NCI-H2196 (cell line): ENCODE measurements around the gene TBC1D2B.

Source experiments
- DNase-seq: peaks from one replicate; lab custom pipeline; 2025; ENCODE audit not compliant: unreplicated experiment; lab: John Stamatoyannopoulos, UW

Gene TBC1D2B

GRCh38 chr15:78097667-78098066 is 20.2 kb upstream of the TBC1D2B start:
- DNase-seq: no peak

- no peak for DNase-seq
Observed at GRCh38 chr15:78093242-78094020, 15.9 kb upstream of the TBC1D2B start.

DNA sequence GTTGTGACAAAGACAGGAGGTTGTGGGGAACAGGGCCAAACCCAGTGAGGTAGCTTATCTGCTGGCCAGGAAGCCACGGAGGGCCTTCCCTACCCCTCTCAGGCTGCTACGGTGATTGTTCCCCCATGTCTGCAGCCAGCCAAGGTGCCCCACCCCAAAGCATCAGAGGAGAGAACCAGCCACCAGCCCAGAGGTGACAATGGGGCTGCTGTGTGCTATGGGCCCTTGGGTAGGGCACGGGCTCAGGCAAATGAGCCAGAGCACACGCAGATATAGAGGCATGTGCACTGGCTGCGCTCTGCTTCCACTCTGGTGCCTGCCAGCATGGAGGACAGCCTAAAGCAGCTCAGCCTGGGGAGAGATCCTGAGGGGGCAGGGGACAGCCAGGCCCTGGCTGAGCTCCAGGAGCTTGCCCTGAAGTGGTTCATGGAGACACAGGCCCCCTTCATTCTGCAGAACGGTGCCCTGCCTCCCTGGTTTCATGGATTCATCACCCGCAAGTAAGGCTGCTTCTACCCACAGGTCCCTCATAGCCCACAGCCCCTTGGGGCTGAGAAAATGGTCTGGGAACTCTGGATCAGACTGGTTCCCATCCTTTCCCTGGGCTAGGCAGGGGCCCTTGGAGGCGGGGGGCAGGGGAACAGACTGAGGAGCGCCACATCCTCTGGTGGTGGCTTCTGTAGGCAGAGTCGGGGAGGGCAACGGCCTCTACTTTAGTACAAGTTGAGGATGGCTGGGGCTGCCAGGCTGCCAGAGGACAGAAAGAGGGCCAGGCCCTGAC is 14.9 kb upstream of the TBC1D2B start, which contains the start of gene SH2D7:
SH2D7 (plus strand) TSS at position 301 of the 781 bp plus-strand sequence; CDS start at position 325, 24 bp downstream.
- DNase-seq: no peak

DNA sequence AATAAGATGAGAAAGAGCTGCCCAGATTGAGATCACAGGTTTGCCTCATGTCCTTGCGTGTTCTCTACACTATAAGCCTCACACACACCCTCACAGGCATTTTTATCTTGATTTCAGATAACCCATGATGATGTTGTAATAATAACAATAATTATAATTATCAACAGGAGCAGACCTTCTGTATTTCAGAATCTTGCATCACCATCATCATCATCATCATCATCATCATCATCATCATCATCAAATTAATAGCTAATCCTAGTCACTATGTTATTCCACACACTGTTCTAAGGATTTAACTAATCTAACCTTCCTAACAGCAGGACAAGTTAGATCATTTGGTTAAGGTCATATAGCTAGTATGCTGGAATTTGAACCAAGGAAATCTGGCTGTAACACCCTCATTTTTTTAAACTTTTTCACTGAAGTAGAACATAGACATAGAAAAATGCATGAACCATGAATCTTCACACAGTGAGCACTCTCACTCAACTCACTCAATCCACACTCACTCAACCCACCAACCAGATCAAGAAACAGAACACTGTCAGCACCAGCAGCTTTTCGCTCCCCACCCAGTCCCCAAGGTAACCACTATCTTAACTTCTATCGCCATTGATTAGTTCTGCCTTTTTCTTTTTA is 13.0 kb upstream of the TBC1D2B start:
- DNase-seq: no peak

DNA sequence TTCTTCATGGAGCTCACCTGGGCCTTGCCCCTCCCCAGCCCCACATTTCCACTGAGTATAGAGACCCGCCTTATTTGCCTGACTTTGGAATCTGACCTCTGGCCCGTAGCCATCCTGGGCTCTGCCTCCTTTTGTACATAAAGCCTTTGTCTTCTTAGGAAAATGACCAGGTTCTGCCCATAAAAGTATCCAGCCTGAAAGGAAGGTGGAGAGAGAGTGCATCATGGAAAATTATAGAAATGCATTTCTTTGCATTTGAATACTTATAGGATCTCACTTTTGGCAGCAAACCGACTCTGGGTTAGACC is 11.2 kb upstream of the TBC1D2B start:
- no peak for DNase-seq

- DNase-seq: no peak
Observed at GRCh38 chr15:78087951-78088772, 10.7 kb upstream of the TBC1D2B start.

- DNase-seq: no peak
Observed at GRCh38 chr15:78085928-78086327, 8.4 kb upstream of the TBC1D2B start.

- no peak for DNase-seq
Observed at GRCh38 chr15:78084449-78084750, 6.9 kb upstream of the TBC1D2B start.

GRCh38 chr15:78083687-78084448 is 6.4 kb upstream of the TBC1D2B start:
- no peak for DNase-seq

DNA sequence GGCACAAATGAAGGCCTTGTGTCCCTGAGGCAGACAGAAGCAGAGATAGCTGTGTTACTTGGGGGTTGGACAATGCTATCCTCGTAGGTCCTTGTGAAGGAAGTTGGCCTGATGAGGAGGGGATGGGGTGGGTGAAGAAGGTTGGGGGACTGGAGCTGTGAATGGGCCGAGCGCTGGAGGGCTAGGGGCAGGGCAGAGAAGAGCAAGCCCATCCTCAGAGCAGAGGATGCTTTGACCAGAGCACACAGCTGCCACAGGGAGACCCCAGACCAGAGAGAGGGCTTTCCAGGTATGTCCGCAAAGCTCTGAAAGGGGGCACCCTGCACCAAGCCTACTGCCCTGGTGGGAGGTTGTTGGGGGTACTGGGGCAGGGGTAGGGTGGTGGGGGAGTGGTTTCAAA is 5.7 kb upstream of the TBC1D2B start:
- no peak for DNase-seq

GRCh38 chr15:78082743-78083110 is 5.2 kb upstream of the TBC1D2B start:
- no peak for DNase-seq

- DNase-seq: no peak
Observed at GRCh38 chr15:78082106-78082742, 4.7 kb upstream of the TBC1D2B start.

DNA sequence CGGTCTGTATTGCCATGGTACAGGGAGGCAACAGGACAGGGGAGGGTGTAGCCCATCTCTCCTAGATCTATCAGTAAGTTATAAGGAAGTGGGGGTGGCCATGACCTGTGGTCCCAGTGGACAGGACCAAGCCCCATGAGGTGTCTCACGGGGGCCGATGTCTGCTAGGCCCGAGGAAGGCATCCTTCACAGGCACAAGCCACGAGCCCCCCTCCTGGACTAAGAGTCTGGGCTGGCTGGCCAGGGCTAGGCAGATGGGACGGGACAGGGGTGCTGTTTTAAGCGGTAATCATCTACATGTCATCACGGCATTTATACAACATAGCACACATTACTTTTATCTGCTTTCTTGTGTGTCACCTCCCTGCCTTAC is 2.6 kb upstream of the TBC1D2B start:
- no peak for DNase-seq

- DNase-seq: no peak
Observed at GRCh38 chr15:78079298-78080087, 2.0 kb upstream of the TBC1D2B start.

- no peak for DNase-seq
Observed at GRCh38 chr15:78077871-78078210, 330 bp upstream of the TBC1D2B start.

GRCh38 chr15:78076231-78077052 is 1.1 kb downstream of the TBC1D2B start:
- DNase-seq: no peak

- no peak for DNase-seq
Observed at GRCh38 chr15:78075490-78076230, 1.9 kb downstream of the TBC1D2B start.
